ENCODE data around the gene ADM2.

The ADM2 gene

DNA sequence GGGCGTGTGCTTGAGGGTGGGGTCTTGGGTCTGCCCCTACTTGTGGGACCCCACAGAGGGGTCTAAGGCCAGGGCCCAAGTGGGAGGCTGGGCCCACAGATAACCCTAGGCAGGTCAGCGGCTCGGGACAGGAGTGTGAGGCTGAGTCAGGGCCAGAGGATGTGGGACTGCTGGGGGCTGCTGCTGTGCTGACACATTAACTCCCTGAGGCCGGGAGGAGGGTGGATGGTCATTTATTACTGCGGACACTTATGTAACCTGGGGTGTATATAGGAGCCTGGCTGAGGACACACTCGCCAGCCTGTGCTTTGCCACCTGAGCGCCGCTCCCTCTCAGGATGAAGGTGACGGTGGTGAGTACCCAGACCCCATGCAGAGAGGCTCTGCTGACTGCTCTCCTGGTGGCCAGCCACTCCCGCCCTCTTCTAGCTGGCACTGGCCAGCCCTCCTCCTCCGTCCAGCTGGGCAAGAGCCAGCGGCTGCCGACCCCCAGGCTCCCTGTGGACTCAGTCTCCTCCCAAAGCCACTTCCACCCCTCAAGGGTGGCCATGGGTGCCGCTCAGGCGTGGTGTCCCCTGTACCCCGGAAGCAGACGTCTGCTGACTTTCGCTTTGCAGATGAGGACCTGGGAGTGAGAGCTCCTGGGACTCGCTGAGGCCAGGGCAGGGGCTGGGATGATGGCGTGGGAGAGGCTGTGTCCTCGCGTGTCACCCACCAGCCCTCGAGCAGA is 5.4 kb downstream of the ADM2 start, which contains the start of gene MIOX:
Gene MIOX, plus strand, starts transcription at position 299 of the 729 bp plus-strand sequence. Its CDS starts 39 bp downstream, at position 338.
- TF ChIP-seq, protein P1, sequence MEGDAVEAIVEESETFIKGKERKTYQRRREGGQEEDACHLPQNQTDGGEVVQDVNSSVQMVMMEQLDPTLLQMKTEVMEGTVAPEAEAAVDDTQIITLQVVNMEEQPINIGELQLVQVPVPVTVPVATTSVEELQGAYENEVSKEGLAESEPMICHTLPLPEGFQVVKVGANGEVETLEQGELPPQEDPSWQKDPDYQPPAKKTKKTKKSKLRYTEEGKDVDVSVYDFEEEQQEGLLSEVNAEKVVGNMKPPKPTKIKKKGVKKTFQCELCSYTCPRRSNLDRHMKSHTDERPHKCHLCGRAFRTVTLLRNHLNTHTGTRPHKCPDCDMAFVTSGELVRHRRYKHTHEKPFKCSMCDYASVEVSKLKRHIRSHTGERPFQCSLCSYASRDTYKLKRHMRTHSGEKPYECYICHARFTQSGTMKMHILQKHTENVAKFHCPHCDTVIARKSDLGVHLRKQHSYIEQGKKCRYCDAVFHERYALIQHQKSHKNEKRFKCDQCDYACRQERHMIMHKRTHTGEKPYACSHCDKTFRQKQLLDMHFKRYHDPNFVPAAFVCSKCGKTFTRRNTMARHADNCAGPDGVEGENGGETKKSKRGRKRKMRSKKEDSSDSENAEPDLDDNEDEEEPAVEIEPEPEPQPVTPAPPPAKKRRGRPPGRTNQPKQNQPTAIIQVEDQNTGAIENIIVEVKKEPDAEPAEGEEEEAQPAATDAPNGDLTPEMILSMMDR (IDR thresholded peaks at IDR 0.05; ENCODE audit: low read depth, low read length, missing control alignments): no peak
- no peak within 1 kb of the TSS for H3K4me3 ChIP-seq (ENCODE audit: low read depth, low read length)
- DNase-seq (ENCODE audit: low read depth): no peak

DNA sequence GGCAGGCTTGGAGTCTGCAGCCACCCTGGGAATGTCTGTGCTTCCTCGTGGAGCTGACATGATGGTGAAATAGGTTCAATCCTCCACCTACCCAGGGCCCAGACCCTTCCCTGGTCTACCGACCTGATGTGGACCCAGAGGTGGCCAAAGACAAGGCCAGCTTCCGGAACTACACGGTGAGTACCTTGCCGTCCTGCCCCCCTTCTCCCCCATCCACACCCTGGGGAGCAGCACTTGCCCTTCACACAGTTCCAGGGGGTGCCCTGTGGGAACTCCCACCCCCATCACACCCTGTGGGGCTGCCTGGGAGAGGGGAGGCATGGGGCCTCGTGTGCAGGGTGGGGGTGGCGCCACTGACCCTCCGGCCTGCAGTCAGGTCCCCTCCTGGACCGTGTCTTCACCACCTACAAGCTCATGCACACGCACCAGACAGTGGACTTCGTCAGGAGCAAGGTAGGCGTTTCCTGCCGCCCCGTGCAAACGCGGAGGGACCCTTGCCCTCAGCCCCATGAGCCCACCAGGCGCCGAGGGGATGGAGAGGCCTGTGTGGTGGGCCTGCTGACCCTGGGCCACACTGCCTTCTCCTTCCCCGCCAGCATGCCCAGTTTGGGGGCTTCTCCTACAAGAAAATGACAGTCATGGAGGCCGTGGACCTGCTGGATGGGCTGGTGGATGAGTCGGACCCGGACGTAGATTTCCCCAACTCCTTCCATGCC is 6.1 kb downstream of the ADM2 start:
- no peak for DNase-seq (ENCODE audit: low read depth)
- no peak overlapping the region for H3K4me3 ChIP-seq (ENCODE audit: low read depth, low read length)
- TF ChIP-seq, protein P1 (IDR thresholded peaks at IDR 0.05; ENCODE audit: low read depth, low read length, missing control alignments): no peak

DNA sequence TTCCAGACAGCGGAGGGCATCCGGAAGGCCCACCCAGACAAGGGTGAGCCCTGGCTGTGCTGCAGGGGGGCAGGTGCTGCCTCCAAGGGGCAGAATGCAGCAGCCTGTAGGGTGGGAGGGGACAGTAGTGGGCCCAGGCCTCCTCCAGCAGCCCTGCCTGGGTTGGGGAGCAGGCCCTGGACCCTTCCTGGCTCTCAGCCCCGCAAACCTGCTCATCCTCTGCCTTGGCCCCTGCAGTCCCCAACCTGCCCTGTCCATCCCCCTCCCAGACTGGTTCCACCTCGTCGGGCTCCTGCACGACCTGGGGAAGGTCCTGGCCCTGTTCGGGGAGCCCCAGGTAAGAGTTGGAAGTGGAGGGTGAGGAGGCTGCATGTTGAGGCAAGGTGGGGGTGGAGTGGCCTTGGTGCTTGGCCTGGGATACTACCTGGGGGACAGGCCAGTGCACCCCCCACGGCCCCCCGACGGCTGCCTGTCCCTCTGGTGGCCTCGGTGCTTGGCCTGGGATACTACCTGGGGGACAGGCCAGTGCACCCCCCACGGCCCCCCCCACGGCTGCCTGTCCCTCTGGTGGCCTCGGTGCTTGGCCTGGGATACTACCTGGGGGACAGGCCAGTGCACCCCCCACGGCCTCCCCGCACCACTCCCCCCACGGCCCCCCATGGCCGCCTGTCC is 6.8 kb downstream of the ADM2 start:
- TF ChIP-seq, protein P1 (IDR thresholded peaks at IDR 0.05; ENCODE audit: low read depth, low read length, missing control alignments): no peak

DNA sequence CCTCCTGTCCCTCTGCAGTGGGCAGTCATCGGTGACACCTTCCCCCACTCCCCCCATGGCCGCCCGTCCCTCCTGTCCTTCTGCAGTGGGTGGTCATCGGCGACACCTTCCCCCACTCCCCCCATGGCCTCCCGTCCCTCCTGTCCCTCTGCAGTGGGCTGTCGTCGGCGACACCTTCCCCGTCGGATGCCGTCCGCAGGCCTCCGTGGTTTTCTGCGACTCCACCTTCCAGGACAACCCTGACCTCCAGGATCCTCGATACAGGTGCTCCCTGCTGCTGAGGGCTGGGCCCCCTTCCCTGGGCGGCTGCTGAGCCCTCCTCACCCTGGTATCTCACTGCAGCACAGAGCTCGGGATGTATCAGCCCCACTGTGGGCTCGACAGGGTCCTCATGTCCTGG is 7.5 kb downstream of the ADM2 start:
- no peak overlapping the region for H3K4me3 ChIP-seq (ENCODE audit: low read depth, low read length)
- TF ChIP-seq, protein P1 (IDR thresholded peaks at IDR 0.05; ENCODE audit: low read depth, low read length, missing control alignments): no peak
- no peak for DNase-seq (ENCODE audit: low read depth)

More for the DNA sequence above, 6.8 kb downstream of the ADM2 start:
- H3K4me3 ChIP-seq (ENCODE audit: low read depth, low read length): no peak overlapping the region
- no peak for DNase-seq (ENCODE audit: low read depth)

DNA sequence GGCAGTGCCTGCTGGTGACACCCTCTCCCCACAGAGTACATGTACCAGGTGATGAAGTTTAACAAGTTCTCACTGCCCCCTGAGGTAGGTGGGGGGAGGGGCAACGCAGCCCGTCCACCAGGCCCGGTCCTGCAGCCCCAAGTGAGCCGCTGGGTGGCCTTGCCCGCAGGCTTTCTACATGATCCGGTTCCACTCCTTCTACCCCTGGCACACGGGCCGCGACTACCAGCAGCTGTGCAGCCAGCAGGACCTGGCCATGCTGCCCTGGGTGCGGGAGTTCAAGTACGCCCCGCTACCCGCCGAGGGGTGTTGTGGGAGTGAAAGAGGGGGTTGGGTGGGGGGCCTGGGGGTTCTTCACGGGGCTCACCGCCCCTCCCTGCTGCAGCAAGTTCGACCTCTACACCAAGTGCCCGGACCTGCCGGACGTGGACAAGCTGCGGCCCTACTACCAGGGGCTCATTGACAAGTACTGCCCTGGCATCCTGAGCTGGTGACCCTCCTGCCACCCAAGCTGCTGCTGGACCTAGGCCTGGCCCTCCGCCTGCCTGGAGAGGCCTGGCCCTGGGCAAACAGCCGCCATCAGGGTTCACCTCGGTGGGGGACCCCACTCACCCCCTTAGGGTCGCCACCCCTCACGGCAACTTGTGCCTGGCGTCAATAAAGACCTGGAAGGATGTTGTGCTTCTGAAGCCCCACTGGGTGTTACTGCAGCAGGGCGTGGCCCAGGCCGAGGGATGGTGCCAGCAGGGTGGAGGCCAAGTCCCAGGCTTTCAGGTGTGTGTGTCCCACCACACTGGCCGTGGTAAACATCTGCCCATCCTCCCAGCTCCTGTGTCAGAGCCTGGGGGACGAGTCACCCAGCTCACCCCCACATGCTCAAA is 8.3 kb downstream of the ADM2 start:
- DNase-seq (ENCODE audit: low read depth): no peak
- TF ChIP-seq, protein P1 (IDR thresholded peaks at IDR 0.05; ENCODE audit: low read depth, low read length, missing control alignments): no peak
- no peak overlapping the region for H3K4me3 ChIP-seq (ENCODE audit: low read depth, low read length)

DNA sequence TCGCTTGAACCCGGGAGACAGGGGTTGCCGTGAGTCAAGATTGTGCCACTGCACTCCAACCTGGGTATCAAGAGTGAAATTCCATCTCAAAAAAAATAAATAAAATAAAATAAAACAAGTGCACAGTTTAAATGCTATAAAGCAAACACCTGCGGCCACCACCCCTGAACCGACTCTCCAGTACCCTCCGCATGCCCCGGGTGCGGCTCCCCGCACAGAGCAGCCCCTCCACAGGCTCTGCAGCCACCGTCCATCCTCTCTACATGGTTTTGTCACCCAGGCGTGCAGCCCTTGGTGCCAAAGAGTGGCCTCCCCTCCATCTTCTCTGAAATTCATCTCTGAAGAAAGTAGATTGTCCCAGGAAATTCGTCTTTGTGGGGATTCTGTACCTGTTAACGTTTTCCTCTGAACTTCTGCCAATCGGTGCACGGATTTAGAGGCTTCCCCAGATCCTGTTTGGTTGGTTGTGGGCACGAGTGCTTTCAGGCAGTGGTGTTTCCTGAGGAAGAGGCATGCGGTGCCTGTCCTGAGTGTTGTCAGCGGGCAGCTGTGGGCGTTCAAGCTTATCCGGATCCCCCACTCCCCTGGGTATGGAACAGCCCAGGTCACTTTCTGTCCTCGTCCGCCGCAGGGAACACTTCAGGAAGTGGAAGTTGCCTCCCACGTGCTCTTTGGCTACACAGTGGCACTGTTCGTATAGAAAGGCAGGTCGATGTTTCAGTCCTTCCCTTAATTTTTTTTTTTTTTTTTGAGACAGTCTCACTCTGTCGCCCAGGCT is 9.4 kb downstream of the ADM2 start:
- TF ChIP-seq, protein P1 (IDR thresholded peaks at IDR 0.05; ENCODE audit: low read depth, low read length, missing control alignments): no peak
- no peak for DNase-seq (ENCODE audit: low read depth)
- H3K4me3 ChIP-seq (ENCODE audit: low read depth, low read length): no peak overlapping the region

Data from GM12864 (cell line).